Spleen (tissue), 11 donors: Measurements from ENCODE around the gene CNOT6. TPM values are rescaled to one million over a fixed set of nuclear protein-coding genes. Genes with fewer than 3 reads are reported as not detected.
A peak's percentile ranks its signal among the peaks of the same experiment; 100 is the strongest.

Experiments used
- DNase-seq: peaks from one replicate; pipeline ENCODE4 v3.0.0-alpha.2; 2020
- H3K27ac ChIP-seq, 8 donors: fragments of 200-600 bp; sonication (generic) in 7 of 8; 1 replicate in 4 of 8; 2 replicates in 4 of 8; pipeline versions ENCODE4 v1.5.0 to v1.8.0; 2016 to 2021; ENCODE audit warnings: inconsistent platforms in 4 of 8, mild to moderate bottlenecking in 4 of 8, moderate library complexity in 1 of 8
- H3K27me3 ChIP-seq, 7 donors: fragments of 200-600 bp; sonication (generic) in 6 of 7; replicated peaks in 1 of 7; 1 replicate in 4 of 7; 2 replicates in 3 of 7; pipeline versions ENCODE4 v1.5.0 to v1.8.0; 2016 to 2021; ENCODE audit warnings: inconsistent platforms in 3 of 7, mild to moderate bottlenecking in 1 of 7
- H3K36me3 ChIP-seq, 6 donors: fragments of 200-600 bp; sonication (generic) in 5 of 6; 1 replicate in 4 of 6; 2 replicates in 2 of 6; pipeline versions ENCODE4 v1.5.0 to v1.8.0; 2016 to 2021; ENCODE audit warnings: inconsistent platforms in 2 of 6
- H3K4me1 ChIP-seq, 6 donors: fragments of 200-600 bp; sonication (generic) in 5 of 6; 1 replicate in 3 of 6; 2 replicates in 3 of 6; pipeline versions ENCODE4 v1.5.0 to v1.8.0; 2016 to 2021; ENCODE audit warnings: inconsistent platforms in 3 of 6
- H3K4me3 ChIP-seq, 8 donors: fragments of 200-600 bp; sonication (generic) in 7 of 8; 1 replicate in 4 of 8; 2 replicates in 4 of 8; pipeline versions ENCODE4 v1.5.0 to v1.8.0; 2016 to 2021; ENCODE audit warnings: inconsistent platforms in 4 of 8, mild to moderate bottlenecking in 4 of 8, moderate library complexity in 2 of 8
- H3K9me3 ChIP-seq, 8 donors: fragments of 200-600 bp; sonication (generic) in 7 of 8; 1 replicate in 4 of 8; 2 replicates in 4 of 8; pipeline versions ENCODE4 v1.5.0 to v1.8.0; 2016 to 2021; ENCODE audit warnings: inconsistent platforms in 4 of 8
- CTCF ChIP-seq, 11 experiments: fragments of 200-600 bp in 7 of 11; fragments of 450-650 bp in 4 of 11; sonication (generic) in 4 of 11; IDR thresholded peaks in 8 of 11; conservative IDR thresholded peaks in 3 of 11; 1 replicate in 7 of 11; 2 replicates in 4 of 11; pipeline versions ENCODE4 v1.4.0 to v1.8.0; 2016 to 2021; ENCODE audit warnings: antibody characterized with exemption in 11 of 11, inconsistent platforms in 4 of 11, mild to moderate bottlenecking in 1 of 11
- POLR2A ChIP-seq, 3 donors: fragments of 450-650 bp; IDR thresholded peaks; one replicate each; pipeline ENCODE4 v1.5.1; 2017; ENCODE audit warnings: antibody characterized with exemption in 3 of 3, mild to moderate bottlenecking in 1 of 3
- POLR2AphosphoS5 ChIP-seq, 3 donors: sonication (generic); formaldehyde crosslinking; IDR thresholded peaks; one replicate each; pipeline ENCODE4 v1.5.1; 2017; ENCODE audit warnings: antibody characterized with exemption in 3 of 3
- WGBS, 5 donors: extraction: QIAGEN DNeasy Blood & Tissue Kit in 3 of 5; methylation state at CpG; one replicate each; pipeline versions ENCODE4 v1.1.5 to v1.1.7; 2013 to 2018; 5-methylcytosine and 5-hydroxymethylcytosine counted together
- intact Hi-C: fragments of 100-400 bp; cut with DNase I; formaldehyde crosslinking; loops from one replicate; pipeline ENCODE4 v1.15.0; 2023; ENCODE audit warnings: low total_unique reads
- polyA plus RNA-seq, 3 donors: library from polyadenylated mRNA; stranded (reverse); fragments of 200-250 nt; gene quantifications; one replicate each; pipeline ENCODE4 v1.2.1, GENCODE V29; 2013
- total RNA-seq, 7 donors: library from RNA; depleted of rRNA in 3 of 7; stranded (reverse); fragments of >200 nt in 3 of 7; fragmentation: NEBNext Ultra II Directional in 4 of 7; extraction: Animal tissue kit (Norgen Biotek cat#: 25700) in 4 of 7; gene quantifications; one replicate each; pipeline versions ENCODE4 v1.1.0 to v1.2.1, GENCODE V29; 2016 to 2021
- donor health status: healthy with polysubstance abuse.
- donor health status: DM: no; HTN: no; CAD: no; lungs with moderate emphysema.
- donor health status: DM: no; HTN: no; CAD: no.
- donor health status: Bipolar disorder and iron deficiency.
- donor health status: healthy.
- donor health status: DM: no; HTN: no; CAD: no.
- donor health status: DM: yes; HTN: yes; CAD: no.

Gene CNOT6
- total and polyA plus RNA-seq, 10 donors, result 5.5 to 26.5 (median 21.6) TPM

GRCh38 chr5:180598797-180599589 is 104.8 kb downstream of the CNOT6 start:
- DNase-seq, result no peak
- Histone ChIP-seq H3K4me3 (no peak overlapping the region), H3K9me3 (no peaks in the 10 kb centered on the region), H3K27ac (no peak overlapping the region), H3K4me1 (no peaks in the 10 kb centered on the region), H3K27me3 (peaks cover 0 to 5% (median 0%) of the 10 kb centered on the region in 7 donors), H3K36me3 (no peaks in the 10 kb centered on the region)
- intact Hi-C loops, result no loop called here
- TF ChIP-seq POLR2A (IDR thresholded peaks at IDR 0.05) (no peak), POLR2AphosphoS5 (IDR thresholded peaks at IDR 0.05) (no peak)
- 85 to 89% (median 88%) methylated on average over 16 of the region's 16 CpGs for WGBS, 5 donors

GRCh38 chr5:180599590-180599914 is 105.4 kb downstream of the CNOT6 start:
- TF ChIP-seq CTCF (IDR thresholded peaks at IDR 0.05 in 8 of 11, conservative IDR thresholded peaks at IDR 0.05 in 3 of 11) (no peak), POLR2AphosphoS5 (IDR thresholded peaks at IDR 0.05) (no peak)
- DNase-seq, result no peak
- H3K4me3 ChIP-seq, result no peak overlapping the region
- H3K27ac ChIP-seq, result no peak overlapping the region
- intact Hi-C loops, result no loop called here
- H3K36me3 ChIP-seq, result no peaks in the 10 kb centered on the region
- WGBS, 5 donors, result 80 to 90% (median 88%) methylated on average over 5 to 6 of the region's 6 CpGs
- H3K9me3 ChIP-seq, result no peaks in the 10 kb centered on the region
- no peaks in the 10 kb centered on the region for H3K27me3 ChIP-seq
- H3K4me1 ChIP-seq, result no peaks in the 10 kb centered on the region

- H3K4me3 ChIP-seq, result no peak overlapping the region
- intact Hi-C loops, result no loop called here
- no peak overlapping the region for H3K27ac ChIP-seq
- 76 to 87% (median 79%) methylated on average over 15 to 16 of the region's 16 CpGs for WGBS, 5 donors
- no peaks in the 10 kb centered on the region for H3K9me3 ChIP-seq
- no peaks in the 10 kb centered on the region for H3K27me3 ChIP-seq
- no peaks in the 10 kb centered on the region for H3K4me1 ChIP-seq
- H3K36me3 ChIP-seq, result no peaks in the 10 kb centered on the region
- no peak for DNase-seq
- TF ChIP-seq POLR2AphosphoS5 (IDR thresholded peaks at IDR 0.05) (no peak), CTCF (IDR thresholded peaks at IDR 0.05 in 8 of 11, conservative IDR thresholded peaks at IDR 0.05 in 3 of 11) (no peak), POLR2A (IDR thresholded peaks at IDR 0.05) (no peak)
These were observed 105.9 kb downstream of the CNOT6 start for GRCh38 chr5:180599981-180600553.

GRCh38 chr5:180600554-180601041 is 106.4 kb downstream of the CNOT6 start:
- H3K4me1 ChIP-seq, result peaks cover 0 to 2% (median 0%) of the 10 kb centered on the region in 6 donors
- intact Hi-C loops, result no loop called here
- no peaks in the 10 kb centered on the region for H3K36me3 ChIP-seq
- no peak overlapping the region for H3K4me3 ChIP-seq
- no peaks in the 10 kb centered on the region for H3K27me3 ChIP-seq
- 86 to 93% (median 88%) methylated on average over 10 to 12 of the region's 12 CpGs for WGBS, 5 donors
- no peaks in the 10 kb centered on the region for H3K9me3 ChIP-seq
- TF ChIP-seq POLR2A (IDR thresholded peaks at IDR 0.05), result no peak
- TF ChIP-seq CTCF (IDR thresholded peaks at IDR 0.05 in 8 of 11, conservative IDR thresholded peaks at IDR 0.05 in 3 of 11), result no peak
- TF ChIP-seq POLR2AphosphoS5 (IDR thresholded peaks at IDR 0.05), result no peak
- no peak overlapping the region for H3K27ac ChIP-seq
- peak; percentile 52 for DNase-seq
